GM18909 (cell line): ENCODE results near the gene DPPA3.
"Not testable (repeated sequence)": the region's sequence is repeated elsewhere in the genome, so short reads cannot be mapped to it uniquely, and the experiment has no call there.

Experiments
- ATAC-seq: cut with Tn5 transposase; IDR thresholded peaks from one replicate; pipeline ENCODE4 v1.9.1; 2021; ENCODE audit warnings: mild to moderate bottlenecking; ENCODE audit not compliant: unreplicated experiment, poor library complexity

Gene DPPA3

GRCh38 chr12:7729746-7730145 is 18.5 kb downstream of the DPPA3 start:
- ATAC-seq = no peak

- ATAC-seq = not testable (repeated sequence)
Measured at GRCh38 chr12:7730984-7731383, 19.8 kb downstream of the DPPA3 start.

GRCh38 chr12:7731486-7731885 is 20.3 kb downstream of the DPPA3 start:
- ATAC-seq = no peak

- no peak for ATAC-seq
Measured at GRCh38 chr12:7732993-7733392, 21.8 kb downstream of the DPPA3 start.

- ATAC-seq = no peak
Measured at GRCh38 chr12:7747246-7747645, 36.0 kb downstream of the DPPA3 start, which contains the start of gene CLEC4C. TSS of gene CLEC4C (minus strand) at chr12:7747375. CDS start at chr12:7747348, 27 bp downstream.

- no peak for ATAC-seq
Measured at GRCh38 chr12:7748852-7749251, 37.6 kb downstream of the DPPA3 start.

- no peak for ATAC-seq
Measured at GRCh38 chr12:7749442-7749841, 38.2 kb downstream of the DPPA3 start.

- no peak for ATAC-seq
Measured at GRCh38 chr12:7750350-7750749, 39.1 kb downstream of the DPPA3 start.

GRCh38 chr12:7751394-7751793 is 40.2 kb downstream of the DPPA3 start:
- no peak for ATAC-seq

- ATAC-seq = not testable (repeated sequence)
Measured at GRCh38 chr12:7751941-7752922, 41.0 kb downstream of the DPPA3 start.

GRCh38 chr12:7755668-7756067 is 44.4 kb downstream of the DPPA3 start:
- ATAC-seq = not testable (repeated sequence)

- no peak for ATAC-seq
Measured at GRCh38 chr12:7756993-7757392, 45.8 kb downstream of the DPPA3 start.

- no peak for ATAC-seq
Measured at GRCh38 chr12:7758766-7759140, 47.5 kb downstream of the DPPA3 start.
